ENCODE data around the gene ZFHX2.

The ZFHX2 gene

GRCh38 chr14:23548351-23549318 is 2.9 kb downstream of the ZFHX2 start:
- no peak overlapping the region for H3K4me3 ChIP-seq (ENCODE audit: low read depth, low read length)
- TF ChIP-seq CTCF (IDR thresholded peaks at IDR 0.05; ENCODE audit: borderline replicate concordance, insufficient read depth, low read depth, low read length): no peak

- no peak overlapping the region for H3K4me3 ChIP-seq (ENCODE audit: low read depth, low read length)
- TF ChIP-seq CTCF (IDR thresholded peaks at IDR 0.05; ENCODE audit: borderline replicate concordance, insufficient read depth, low read depth, low read length): no peak
Measured at GRCh38 chr14:23547924-23548323, 3.6 kb downstream of the ZFHX2 start.

DNA sequence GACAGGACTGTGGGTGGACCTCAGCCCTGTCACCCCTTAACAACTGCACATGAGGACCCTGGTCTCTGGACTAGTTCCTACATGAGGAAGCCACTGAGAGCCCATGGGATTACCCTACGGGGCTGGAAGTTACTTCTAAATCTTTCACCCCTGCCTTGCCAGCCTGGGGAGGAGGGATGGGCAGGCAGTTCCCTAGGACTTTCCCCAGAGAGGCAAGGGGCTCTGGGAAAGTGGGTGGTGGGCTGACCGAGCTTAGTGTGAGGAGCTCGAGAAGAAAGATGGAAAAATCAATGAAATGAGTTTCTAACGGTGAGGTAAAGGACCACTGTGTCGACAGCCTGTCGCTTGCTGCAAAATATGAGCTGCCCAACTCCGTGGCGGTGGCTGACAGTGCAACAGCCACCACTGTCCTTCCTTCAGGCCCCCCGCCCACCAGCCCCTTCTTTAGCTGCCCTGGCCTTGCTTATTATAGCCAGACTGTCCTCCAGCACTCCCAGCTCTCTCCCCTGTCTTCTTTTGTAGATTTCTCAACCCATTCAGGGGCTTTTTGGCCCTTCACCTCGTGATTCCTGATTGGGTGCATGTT is 5.0 kb downstream of the ZFHX2 start:
- no peak for TF ChIP-seq CTCF (IDR thresholded peaks at IDR 0.05; ENCODE audit: borderline replicate concordance, insufficient read depth, low read depth, low read length)
- no peak overlapping the region for H3K4me3 ChIP-seq (ENCODE audit: low read depth, low read length)

GRCh38 chr14:23545740-23546365 is 5.7 kb downstream of the ZFHX2 start:
- no peak for TF ChIP-seq CTCF (IDR thresholded peaks at IDR 0.05; ENCODE audit: borderline replicate concordance, insufficient read depth, low read depth, low read length)
- H3K4me3 ChIP-seq (ENCODE audit: low read depth, low read length): no peak overlapping the region

GRCh38 chr14:23544511-23545447 is 6.8 kb downstream of the ZFHX2 start:
- TF ChIP-seq CTCF (IDR thresholded peaks at IDR 0.05; ENCODE audit: borderline replicate concordance, insufficient read depth, low read depth, low read length): no peak
- H3K4me3 ChIP-seq (ENCODE audit: low read depth, low read length): no peak overlapping the region

GRCh38 chr14:23543403-23543802 is 8.2 kb downstream of the ZFHX2 start:
- TF ChIP-seq CTCF (IDR thresholded peaks at IDR 0.05; ENCODE audit: borderline replicate concordance, insufficient read depth, low read depth, low read length): no peak
- H3K4me3 ChIP-seq (ENCODE audit: low read depth, low read length): no peak overlapping the region
